Measurements from ENCODE around the gene PTPRN2.

The PTPRN2 gene

GRCh38 chr7:157619753-157620525, 967.7 kb downstream of the PTPRN2 start:
- H3K4me3 ChIP-seq (ENCODE audit: low read depth, low read length): no peak overlapping the region
- H3K27me3 ChIP-seq (ENCODE audit: control insufficient read depth, insufficient read depth, low read length): peaks cover 38% of the 10 kb centered on the region; the same call in 1 of the 2 replicates
- H3K9me3 ChIP-seq (ENCODE audit: control insufficient read depth, insufficient read depth, low read depth, low read length): no peaks in the 10 kb centered on the region
- no peaks in the 10 kb centered on the region for H3K4me1 ChIP-seq (ENCODE audit: control insufficient read depth, insufficient read depth, low read length)
- no peak overlapping the region for H3K9ac ChIP-seq (ENCODE audit: low read length)
- no peaks in the 10 kb centered on the region for H3K36me3 ChIP-seq (ENCODE audit: control insufficient read depth, insufficient read depth, low read length)
- no peak overlapping the region for H3K27ac ChIP-seq (ENCODE audit: low read depth, low read length)

GRCh38 chr7:157618823-157619606, 968.6 kb downstream of the PTPRN2 start:
- Histone ChIP-seq H3K36me3 (ENCODE audit: control insufficient read depth, insufficient read depth, low read length) (no peaks in the 10 kb centered on the region), H3K9me3 (ENCODE audit: control insufficient read depth, insufficient read depth, low read depth, low read length) (no peaks in the 10 kb centered on the region), H3K27ac (ENCODE audit: low read depth, low read length) (no peak overlapping the region), H3K4me1 (ENCODE audit: control insufficient read depth, insufficient read depth, low read length) (no peaks in the 10 kb centered on the region), H3K4me3 (ENCODE audit: low read depth, low read length) (no peak overlapping the region), H3K27me3 (ENCODE audit: control insufficient read depth, insufficient read depth, low read length) (peaks cover 43% of the 10 kb centered on the region; the same call in 1 of the 2 replicates), H3K9ac (ENCODE audit: low read length) (no peak overlapping the region)

GRCh38 chr7:157618091-157618726, 969.4 kb downstream of the PTPRN2 start:
- H3K9me3 ChIP-seq (ENCODE audit: control insufficient read depth, insufficient read depth, low read depth, low read length): no peaks in the 10 kb centered on the region
- H3K4me1 ChIP-seq (ENCODE audit: control insufficient read depth, insufficient read depth, low read length): no peaks in the 10 kb centered on the region
- H3K9ac ChIP-seq (ENCODE audit: low read length): no peak overlapping the region
- no peak overlapping the region for H3K27ac ChIP-seq (ENCODE audit: low read depth, low read length)
- peaks cover 51% of the 10 kb centered on the region for H3K27me3 ChIP-seq (ENCODE audit: control insufficient read depth, insufficient read depth, low read length)
- H3K36me3 ChIP-seq (ENCODE audit: control insufficient read depth, insufficient read depth, low read length): no peaks in the 10 kb centered on the region
- no peak overlapping the region for H3K4me3 ChIP-seq (ENCODE audit: low read depth, low read length)

- Histone ChIP-seq H3K4me3 (ENCODE audit: low read depth, low read length) (no peak overlapping the region), H3K4me1 (ENCODE audit: control insufficient read depth, insufficient read depth, low read length) (no peaks in the 10 kb centered on the region), H3K36me3 (ENCODE audit: control insufficient read depth, insufficient read depth, low read length) (no peaks in the 10 kb centered on the region), H3K27ac (ENCODE audit: low read depth, low read length) (no peak overlapping the region), H3K9me3 (ENCODE audit: control insufficient read depth, insufficient read depth, low read depth, low read length) (no peaks in the 10 kb centered on the region), H3K27me3 (ENCODE audit: control insufficient read depth, insufficient read depth, low read length) (peaks cover 53% of the 10 kb centered on the region), H3K9ac (ENCODE audit: low read length) (no peak overlapping the region)
These were observed 970.2 kb downstream of the PTPRN2 start for GRCh38 chr7:157617401-157617800.

GRCh38 chr7:157616931-157617330, 970.7 kb downstream of the PTPRN2 start:
- no peaks in the 10 kb centered on the region for H3K4me1 ChIP-seq (ENCODE audit: control insufficient read depth, insufficient read depth, low read length)

GRCh38 chr7:157616426-157616825, 971.2 kb downstream of the PTPRN2 start:
- H3K27ac ChIP-seq (ENCODE audit: low read depth, low read length): no peak overlapping the region

More at GRCh38 chr7:157616931-157617330, 970.7 kb downstream of the PTPRN2 start:
- peaks cover 58% of the 10 kb centered on the region for H3K27me3 ChIP-seq (ENCODE audit: control insufficient read depth, insufficient read depth, low read length)
- no peak overlapping the region for H3K9ac ChIP-seq (ENCODE audit: low read length)
- H3K27ac ChIP-seq (ENCODE audit: low read depth, low read length): no peak overlapping the region
- no peak overlapping the region for H3K4me3 ChIP-seq (ENCODE audit: low read depth, low read length)
- H3K9me3 ChIP-seq (ENCODE audit: control insufficient read depth, insufficient read depth, low read depth, low read length): no peaks in the 10 kb centered on the region
- H3K36me3 ChIP-seq (ENCODE audit: control insufficient read depth, insufficient read depth, low read length): no peaks in the 10 kb centered on the region

GRCh38 chr7:157615852-157616251, 971.8 kb downstream of the PTPRN2 start:
- Histone ChIP-seq H3K27me3 (ENCODE audit: control insufficient read depth, insufficient read depth, low read length) (peaks cover 67% of the 10 kb centered on the region), H3K4me1 (ENCODE audit: control insufficient read depth, insufficient read depth, low read length) (no peaks in the 10 kb centered on the region), H3K4me3 (ENCODE audit: low read depth, low read length) (no peak overlapping the region), H3K27ac (ENCODE audit: low read depth, low read length) (no peak overlapping the region), H3K9ac (ENCODE audit: low read length) (no peak overlapping the region), H3K36me3 (ENCODE audit: control insufficient read depth, insufficient read depth, low read length) (no peaks in the 10 kb centered on the region), H3K9me3 (ENCODE audit: control insufficient read depth, insufficient read depth, low read depth, low read length) (no peaks in the 10 kb centered on the region)

More at GRCh38 chr7:157616426-157616825, 971.2 kb downstream of the PTPRN2 start:
- Histone ChIP-seq H3K4me3 (ENCODE audit: low read depth, low read length) (no peak overlapping the region), H3K27me3 (ENCODE audit: control insufficient read depth, insufficient read depth, low read length) (peaks cover 62% of the 10 kb centered on the region), H3K9me3 (ENCODE audit: control insufficient read depth, insufficient read depth, low read depth, low read length) (no peaks in the 10 kb centered on the region), H3K9ac (ENCODE audit: low read length) (no peak overlapping the region), H3K4me1 (ENCODE audit: control insufficient read depth, insufficient read depth, low read length) (no peaks in the 10 kb centered on the region), H3K36me3 (ENCODE audit: control insufficient read depth, insufficient read depth, low read length) (no peaks in the 10 kb centered on the region)

GRCh38 chr7:157615101-157615817, 972.4 kb downstream of the PTPRN2 start:
- Histone ChIP-seq H3K36me3 (ENCODE audit: control insufficient read depth, insufficient read depth, low read length) (no peaks in the 10 kb centered on the region), H3K4me1 (ENCODE audit: control insufficient read depth, insufficient read depth, low read length) (no peaks in the 10 kb centered on the region), H3K9ac (ENCODE audit: low read length) (no peak overlapping the region), H3K4me3 (ENCODE audit: low read depth, low read length) (no peak overlapping the region), H3K27me3 (ENCODE audit: control insufficient read depth, insufficient read depth, low read length) (peaks cover 73% of the 10 kb centered on the region), H3K27ac (ENCODE audit: low read depth, low read length) (no peak overlapping the region), H3K9me3 (ENCODE audit: control insufficient read depth, insufficient read depth, low read depth, low read length) (no peaks in the 10 kb centered on the region)

GRCh38 chr7:157614457-157615020, 973.1 kb downstream of the PTPRN2 start:
- Histone ChIP-seq H3K9ac (ENCODE audit: low read length) (no peak overlapping the region), H3K9me3 (ENCODE audit: control insufficient read depth, insufficient read depth, low read depth, low read length) (no peaks in the 10 kb centered on the region), H3K36me3 (ENCODE audit: control insufficient read depth, insufficient read depth, low read length) (no peaks in the 10 kb centered on the region), H3K27me3 (ENCODE audit: control insufficient read depth, insufficient read depth, low read length) (peaks cover 81% of the 10 kb centered on the region), H3K4me3 (ENCODE audit: low read depth, low read length) (no peak overlapping the region), H3K27ac (ENCODE audit: low read depth, low read length) (no peak overlapping the region), H3K4me1 (ENCODE audit: control insufficient read depth, insufficient read depth, low read length) (no peaks in the 10 kb centered on the region)

- H3K4me1 ChIP-seq (ENCODE audit: control insufficient read depth, insufficient read depth, low read length): no peaks in the 10 kb centered on the region
- peak overlapping the region; percentile 11; the same call in 1 of the 2 replicates for H3K4me3 ChIP-seq (ENCODE audit: low read depth, low read length)
- H3K9me3 ChIP-seq (ENCODE audit: control insufficient read depth, insufficient read depth, low read depth, low read length): no peaks in the 10 kb centered on the region
- H3K36me3 ChIP-seq (ENCODE audit: control insufficient read depth, insufficient read depth, low read length): no peaks in the 10 kb centered on the region
- H3K27ac ChIP-seq (ENCODE audit: low read depth, low read length): no peak overlapping the region
- peaks cover 81% of the 10 kb centered on the region for H3K27me3 ChIP-seq (ENCODE audit: control insufficient read depth, insufficient read depth, low read length)
- no peak overlapping the region for H3K9ac ChIP-seq (ENCODE audit: low read length)
These were observed 973.9 kb downstream of the PTPRN2 start for GRCh38 chr7:157613575-157614322.
